Endothelial cell of umbilical vein (primary cell): ENCODE data around the gene KSR1. TPM values are rescaled to one million over a fixed set of nuclear protein-coding genes. Genes with fewer than 3 reads are reported as not detected.

Experiments
- BruUV-seq: library from RNA; stranded (reverse); fragments of 400-500 nt; replicated peaks from 2 replicates; lab custom pipeline; 2021; lab: Mats Ljungman, UMichigan
- CTCF ChIA-PET: fragments of 300-600, 350-600 bp; sonication (Branson Sonifier 250); formaldehyde crosslinking; loops from one replicate; lab custom pipeline; 2021; ENCODE audit warnings: antibody characterized with exemption, inconsistent platforms; lab: Charles Lee
- POLR2A ChIA-PET: fragments of 300-600, 350-600 bp; sonication (Branson Sonifier 250); formaldehyde crosslinking; loops from one replicate; lab custom pipeline; 2021; ENCODE audit warnings: antibody characterized with exemption, inconsistent platforms; lab: Charles Lee
- DNase-seq: peaks from one replicate; pipeline ENCODE4 v3.0.0-alpha.2; 2011; ENCODE audit warnings: low read depth, low spot score
- FAIRE-seq: peaks from 2 replicates; lab custom pipeline; 2011; peaks lifted over from hg19 to GRCh38; lab: Jason Lieb, UNC
- H2AFZ ChIP-seq: 2 replicates; pipeline ENCODE4 v1.6.0; 2012; ENCODE audit warnings: low read depth, low read length, control low read depth, inconsistent platforms
- H3K27ac ChIP-seq: 2 replicates; pipeline ENCODE4 v1.5.1; 2011; ENCODE audit warnings: low read depth, mild to moderate bottlenecking, control low read depth, low read length, moderate library complexity; ENCODE audit not compliant: insufficient read depth
- H3K27me3 ChIP-seq, 2 experiments: 2 replicates each; pipeline versions ENCODE4 v1.6.0 to v1.6.1; 2011; ENCODE audit warnings: low read length in 2 of 2, mixed read lengths in 1 of 2; ENCODE audit not compliant: control insufficient read depth in 2 of 2, insufficient read depth in 2 of 2
- H3K36me3 ChIP-seq, 2 experiments: 2 replicates in 1 of 2; 3 replicates in 1 of 2; pipeline ENCODE4 v1.5.1; 2011; ENCODE audit warnings: low read length in 2 of 2, mild to moderate bottlenecking in 1 of 2, moderate library complexity in 1 of 2; ENCODE audit not compliant: control insufficient read depth in 2 of 2, insufficient read depth in 2 of 2; ENCODE audit errors: extremely low read depth in 1 of 2
- H3K4me1 ChIP-seq: 3 replicates; pipeline ENCODE4 v1.5.1; 2011; ENCODE audit warnings: mild to moderate bottlenecking, low read length; ENCODE audit not compliant: control insufficient read depth, insufficient read depth; ENCODE audit errors: extremely low read depth
- H3K4me2 ChIP-seq: 2 replicates; pipeline ENCODE4 v1.6.1; 2011; ENCODE audit warnings: low read length, control low read depth, mixed read lengths; ENCODE audit not compliant: insufficient read depth
- H3K4me3 ChIP-seq, 3 experiments: fragments of 200-600 bp in 1 of 3; sonication (generic), shearing (Covaris generic) in 1 of 3; replicated peaks in 1 of 3; 2 replicates each; pipeline ENCODE4 v1.5.1; 2011 to 2016; ENCODE audit warnings: control low read depth in 3 of 3, low read length in 3 of 3, mild to moderate bottlenecking in 2 of 3, inconsistent platforms in 1 of 3, low read depth in 1 of 3, moderate library complexity in 1 of 3; ENCODE audit not compliant: insufficient read depth in 1 of 3
- H3K79me2 ChIP-seq: 2 replicates; pipeline ENCODE4 v1.6.0; 2012; ENCODE audit warnings: low read length, inconsistent platforms; ENCODE audit not compliant: control insufficient read depth, insufficient read depth
- H3K9ac ChIP-seq: replicated peaks from 2 replicates; pipeline ENCODE3; 2011; ENCODE audit warnings: low read length, control low read depth; ENCODE audit not compliant: insufficient read depth; ENCODE audit errors: extremely low read depth
- H3K9me1 ChIP-seq: replicated peaks from 3 replicates; pipeline ENCODE4 v1.6.0; 2011; ENCODE audit warnings: mild to moderate bottlenecking, low read length; ENCODE audit not compliant: control insufficient read depth, insufficient read depth; ENCODE audit errors: extremely low read depth
- H3K9me3 ChIP-seq: replicated peaks from 2 replicates; pipeline ENCODE4 v1.5.1; 2012; ENCODE audit warnings: low read length, inconsistent platforms; ENCODE audit not compliant: control insufficient read depth, insufficient read depth
- H4K20me1 ChIP-seq: replicated peaks from 2 replicates; pipeline ENCODE3; 2011; ENCODE audit warnings: mild to moderate bottlenecking, low read length; ENCODE audit not compliant: control insufficient read depth, insufficient read depth; ENCODE audit errors: extremely low read depth
- EZH2 ChIP-seq: IDR thresholded peaks from 2 replicates; pipeline ENCODE4 v1.6.1; 2012; ENCODE audit warnings: borderline replicate concordance, low read depth, mild to moderate bottlenecking, moderate library complexity, low read length, inconsistent platforms; ENCODE audit not compliant: severe bottlenecking
- FOS ChIP-seq: IDR thresholded peaks from 2 replicates; pipeline ENCODE4 v1.6.1; 2011; ENCODE audit warnings: mild to moderate bottlenecking, low read length, moderate library complexity, borderline replicate concordance; ENCODE audit not compliant: insufficient read depth
- GATA2 ChIP-seq: IDR thresholded peaks from 2 replicates; pipeline ENCODE4 v1.7.0; 2011; ENCODE audit warnings: low read depth, mild to moderate bottlenecking, moderate library complexity, mixed read lengths, low read length; ENCODE audit not compliant: insufficient read length, insufficient read depth
- JUN ChIP-seq: IDR thresholded peaks from 2 replicates; pipeline ENCODE4 v1.6.1; 2011; ENCODE audit warnings: borderline replicate concordance, low read depth; ENCODE audit not compliant: insufficient read length, insufficient read depth
- MYC ChIP-seq: IDR thresholded peaks from one replicate; pipeline ENCODE4 v1.6.1; 2011; ENCODE audit warnings: mild to moderate bottlenecking, low read depth, low read length
- POLR2A ChIP-seq: IDR thresholded peaks from 2 replicates; pipeline ENCODE4 v1.6.1; 2012; ENCODE audit warnings: low read depth, mild to moderate bottlenecking, control low read depth, low read length
- POLR2AphosphoS5 ChIP-seq: IDR thresholded peaks from 2 replicates; pipeline ENCODE4 v1.6.1; 2012; ENCODE audit warnings: low read depth, mild to moderate bottlenecking, control low read depth, low read length, moderate library complexity; ENCODE audit not compliant: insufficient read depth
- dilution Hi-C: fragments of 300-500 bp; cut with MboI; formaldehyde crosslinking; loops from one replicate; pipeline ENCODE4 v1.15.0; 2019; ENCODE audit warnings: low sequenced_read_pairs; ENCODE audit not compliant: extremely low pct_ligation_motif_present
- intact Hi-C: fragments of 100-400 bp; cut with micrococcal nuclease; formaldehyde crosslinking; loops from one replicate; pipeline ENCODE4 v1.10.0; 2022
- polyA plus RNA-seq, 4 experiments: library from polyadenylated mRNA; depleted of rRNA in 3 of 4; stranded (reverse) in 3 of 4; unstranded in 1 of 4; fragments of >200 nt; gene quantifications; 2 replicates each; pipeline versions ENCODE4 v1.2.1 to v1.2.3, GENCODE V29; 2011 to 2012; ENCODE audit warnings: missing spikeins in 1 of 4
- total RNA-seq: library from RNA; stranded (reverse); gene quantifications from 2 replicates; pipeline ENCODE4 v1.2.3, GENCODE V29; 2021
- TF ChIP-seq, protein P1 (sequence below): IDR thresholded peaks from 2 replicates; pipeline ENCODE4 v1.6.1; 2011; ENCODE audit not compliant: insufficient read depth, insufficient read length
- TF ChIP-seq, protein P2 (sequence below), 2 donors: IDR thresholded peaks; 1 replicate in 1 of 2; 2 replicates in 1 of 2; pipeline ENCODE4 v1.5.1; 2011; ENCODE audit warnings: low read length in 2 of 2, mild to moderate bottlenecking in 2 of 2, moderate library complexity in 2 of 2, control low read depth in 1 of 2, inconsistent platforms in 1 of 2, low read depth in 1 of 2; ENCODE audit not compliant: insufficient read depth in 1 of 2; ENCODE audit errors: extremely low read depth in 1 of 2

KSR1 gene
- total and polyA plus RNA-seq, 2 donors (not counting 3 experiments of a cell fraction or from before 2014, with no cell fraction given), result 35.4 to 80.2 TPM

DNA sequence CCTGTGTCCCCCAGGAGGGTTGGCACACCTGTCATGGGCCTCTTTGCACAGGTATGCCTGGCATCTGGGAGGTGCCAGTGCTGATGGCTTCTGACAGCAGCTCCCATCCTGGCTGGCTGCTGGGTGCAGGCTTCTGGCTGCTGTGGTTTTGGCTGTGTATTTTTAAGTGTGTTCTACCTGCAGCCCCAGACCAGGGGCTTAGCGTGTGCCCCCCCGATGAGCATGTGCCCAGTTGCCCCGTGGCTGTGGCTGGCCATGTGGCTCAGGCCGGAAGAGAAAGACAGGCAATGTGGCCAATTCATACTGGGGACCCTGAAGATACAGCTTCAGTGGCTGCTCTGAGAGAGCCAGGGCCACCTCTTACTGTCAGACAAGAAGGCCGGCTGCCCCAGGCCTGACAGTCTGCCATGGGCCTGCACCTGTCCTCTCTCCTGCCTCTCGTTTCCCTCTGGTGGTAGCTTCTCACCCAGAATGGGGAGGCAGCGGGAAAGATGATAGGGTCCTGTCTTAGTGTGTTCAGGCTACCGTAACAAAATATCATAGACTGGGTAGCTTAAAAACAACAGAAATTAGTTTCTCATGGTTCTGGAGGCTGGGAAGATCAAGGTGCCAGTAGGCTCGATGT is 137.1 kb downstream of the KSR1 start:
- H3K4me2 ChIP-seq, result no peak overlapping the region
- BruUV-seq, result no TSS peak
- no peak overlapping the region for H3K27ac ChIP-seq
- FAIRE-seq, result no peak
- POLR2A ChIA-PET, result no interaction called here
- TF ChIP-seq POLR2AphosphoS5, result no peak
- no peak for TF ChIP-seq POLR2A
- no peak for TF ChIP-seq GATA2
- TF ChIP-seq EZH2, result no peak
- TF ChIP-seq, protein P1, sequence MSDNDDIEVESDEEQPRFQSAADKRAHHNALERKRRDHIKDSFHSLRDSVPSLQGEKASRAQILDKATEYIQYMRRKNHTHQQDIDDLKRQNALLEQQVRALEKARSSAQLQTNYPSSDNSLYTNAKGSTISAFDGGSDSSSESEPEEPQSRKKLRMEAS, result no peak
- TF ChIP-seq, protein P2, sequence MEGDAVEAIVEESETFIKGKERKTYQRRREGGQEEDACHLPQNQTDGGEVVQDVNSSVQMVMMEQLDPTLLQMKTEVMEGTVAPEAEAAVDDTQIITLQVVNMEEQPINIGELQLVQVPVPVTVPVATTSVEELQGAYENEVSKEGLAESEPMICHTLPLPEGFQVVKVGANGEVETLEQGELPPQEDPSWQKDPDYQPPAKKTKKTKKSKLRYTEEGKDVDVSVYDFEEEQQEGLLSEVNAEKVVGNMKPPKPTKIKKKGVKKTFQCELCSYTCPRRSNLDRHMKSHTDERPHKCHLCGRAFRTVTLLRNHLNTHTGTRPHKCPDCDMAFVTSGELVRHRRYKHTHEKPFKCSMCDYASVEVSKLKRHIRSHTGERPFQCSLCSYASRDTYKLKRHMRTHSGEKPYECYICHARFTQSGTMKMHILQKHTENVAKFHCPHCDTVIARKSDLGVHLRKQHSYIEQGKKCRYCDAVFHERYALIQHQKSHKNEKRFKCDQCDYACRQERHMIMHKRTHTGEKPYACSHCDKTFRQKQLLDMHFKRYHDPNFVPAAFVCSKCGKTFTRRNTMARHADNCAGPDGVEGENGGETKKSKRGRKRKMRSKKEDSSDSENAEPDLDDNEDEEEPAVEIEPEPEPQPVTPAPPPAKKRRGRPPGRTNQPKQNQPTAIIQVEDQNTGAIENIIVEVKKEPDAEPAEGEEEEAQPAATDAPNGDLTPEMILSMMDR (IDR thresholded peaks at IDR 0.05; ENCODE audit: extremely low read depth in 1 of 2, insufficient read depth in 1 of 2, low read depth in 1 of 2, low read length in 2 of 2), result no peak
- no peak for TF ChIP-seq FOS
- TF ChIP-seq JUN, result no peak
- no peak for TF ChIP-seq MYC
- peaks cover 2 to 42% of the 10 kb centered on the region in 2 experiments for H3K36me3 ChIP-seq
- no peaks in the 10 kb centered on the region for H3K4me1 ChIP-seq
- intact Hi-C loops (no loop called here), dilution Hi-C loops (no loop called here)
- no peaks in the 10 kb centered on the region for H3K9me1 ChIP-seq
- no peaks in the 10 kb centered on the region for H3K9me3 ChIP-seq
- H3K9ac ChIP-seq, result no peak overlapping the region
- no peaks in the 10 kb centered on the region for H3K27me3 ChIP-seq
- H4K20me1 ChIP-seq, result no peaks in the 10 kb centered on the region
- no peak overlapping the region for H2AFZ ChIP-seq
- no peak overlapping the region for H3K4me3 ChIP-seq
- H3K79me2 ChIP-seq, result no peaks in the 10 kb centered on the region
- CTCF ChIA-PET, result no interaction called here
- no peak for DNase-seq
